Right atrium auricular region (tissue), 2 donors: ENCODE data around the gene FKBP6. TPM values are rescaled to one million over a fixed set of nuclear protein-coding genes. Genes with fewer than 3 reads are reported as not detected.
"Not testable (repeated sequence)": the region's sequence is repeated elsewhere in the genome, so short reads cannot be mapped to it uniquely, and the experiment has no call there.

Experiments
- DNase-seq: peaks from one replicate; pipeline ENCODE4 v3.0.0-alpha.2; 2019; ENCODE audit warnings: low spot score
- H3K27ac ChIP-seq, 2 donors: fragments of 200-600 bp; sonication (generic); 1 replicate in 1 of 2; 2 replicates in 1 of 2; pipeline ENCODE4 v1.5.1; 2016 to 2019
- H3K27me3 ChIP-seq, 2 donors: fragments of 200-600 bp; sonication (generic); one replicate each; pipeline versions ENCODE4 v1.5.1 to v1.6.0; 2017 to 2019
- H3K36me3 ChIP-seq: fragments of 200-600 bp; sonication (generic); one replicate; pipeline ENCODE4 v1.5.1; 2016
- H3K4me1 ChIP-seq, 2 donors: fragments of 200-600 bp; sonication (generic); one replicate each; pipeline versions ENCODE4 v1.5.1 to v1.6.0; 2017 to 2019
- H3K4me3 ChIP-seq, 2 donors: fragments of 200-600 bp; sonication (generic); 1 replicate in 1 of 2; 2 replicates in 1 of 2; pipeline ENCODE4 v1.5.1; 2017 to 2019; ENCODE audit warnings: mild to moderate bottlenecking in 1 of 2, moderate library complexity in 1 of 2
- H3K9me3 ChIP-seq, 2 donors: fragments of 200-600 bp; sonication (generic); one replicate each; pipeline ENCODE4 v1.5.1; 2019
- CTCF ChIP-seq, 2 donors: fragments of 200-600 bp; sonication (generic); IDR thresholded peaks; one replicate each; pipeline ENCODE4 v1.5.1; 2019; ENCODE audit warnings: antibody characterized with exemption in 2 of 2
- total RNA-seq, 2 donors: library from RNA; depleted of rRNA; stranded (reverse); fragments of >200 nt; gene quantifications; one replicate each; pipeline ENCODE4 v1.1.0, GENCODE V29; 2016

The FKBP6 gene
- total RNA-seq, 2 donors from 2014 or later, result not detected

- H3K4me1 ChIP-seq, result peaks cover 0 to 13% of the 10 kb centered on the region in 2 donors
- no peaks in the 10 kb centered on the region for H3K36me3 ChIP-seq
- H3K4me3 ChIP-seq, result no peak overlapping the region
- TF ChIP-seq CTCF (IDR thresholded peaks at IDR 0.05), result no peak
- H3K27me3 ChIP-seq, result no peaks in the 10 kb centered on the region
- no peak overlapping the region for H3K27ac ChIP-seq
- no peak for DNase-seq
- H3K9me3 ChIP-seq, result peaks cover 0 to 6% of the 10 kb centered on the region in 2 donors
Observed at GRCh38 chr7:73354821-73355220, 26.9 kb downstream of the FKBP6 start.

- no peak for DNase-seq
- Histone ChIP-seq H3K4me1 (peaks cover 0 to 13% of the 10 kb centered on the region in 2 donors), H3K36me3 (no peaks in the 10 kb centered on the region), H3K27ac (no peak overlapping the region), H3K27me3 (no peaks in the 10 kb centered on the region), H3K4me3 (no peak overlapping the region), H3K9me3 (peaks cover 0 to 6% of the 10 kb centered on the region in 2 donors)
- TF ChIP-seq CTCF (IDR thresholded peaks at IDR 0.05), result no peak
Observed at GRCh38 chr7:73356159-73356558, 28.2 kb downstream of the FKBP6 start.

GRCh38 chr7:73358590-73359275, 30.8 kb downstream of the FKBP6 start:
- no peak overlapping the region for H3K27ac ChIP-seq
- TF ChIP-seq CTCF (IDR thresholded peaks at IDR 0.05), result no peak
- no peaks in the 10 kb centered on the region for H3K27me3 ChIP-seq
- DNase-seq, result no peak
- H3K9me3 ChIP-seq, result no peaks in the 10 kb centered on the region
- H3K36me3 ChIP-seq, result no peaks in the 10 kb centered on the region
- H3K4me1 ChIP-seq, result peaks cover 0 to 13% of the 10 kb centered on the region in 2 donors
- H3K4me3 ChIP-seq, result peak overlapping the region in 1 of 2 donors; percentile 37

- Histone ChIP-seq H3K27ac (no peak overlapping the region), H3K9me3 (no peaks in the 10 kb centered on the region), H3K4me3 (no peak overlapping the region), H3K36me3 (no peaks in the 10 kb centered on the region), H3K4me1 (peaks cover 0 to 13% of the 10 kb centered on the region in 2 donors), H3K27me3 (no peaks in the 10 kb centered on the region)
- no peak for TF ChIP-seq CTCF (IDR thresholded peaks at IDR 0.05)
- DNase-seq, result no peak
Observed at GRCh38 chr7:73359306-73359705, 31.3 kb downstream of the FKBP6 start.

GRCh38 chr7:73359746-73360375, 31.9 kb downstream of the FKBP6 start:
- TF ChIP-seq CTCF (IDR thresholded peaks at IDR 0.05), result no peak
- H3K9me3 ChIP-seq, result no peaks in the 10 kb centered on the region
- no peaks in the 10 kb centered on the region for H3K36me3 ChIP-seq
- H3K27ac ChIP-seq, result no peak overlapping the region
- peaks cover 0 to 13% of the 10 kb centered on the region in 2 donors for H3K4me1 ChIP-seq
- DNase-seq, result no peak
- H3K4me3 ChIP-seq, result no peak overlapping the region
- H3K27me3 ChIP-seq, result no peaks in the 10 kb centered on the region

- H3K4me1 ChIP-seq, result peaks cover 0 to 13% of the 10 kb centered on the region in 2 donors
- H3K36me3 ChIP-seq, H3K9me3 ChIP-seq, H3K27me3 ChIP-seq, H3K27ac ChIP-seq, H3K4me3 ChIP-seq, DNase-seq: not testable (repeated sequence)
Observed at GRCh38 chr7:73360590-73360989, 32.6 kb downstream of the FKBP6 start.
